Measurements from ENCODE around the gene ENDOV.

- TF ChIP-seq EP300 (IDR thresholded peaks at IDR 0.05) (no peak), MAX (IDR thresholded peaks at IDR 0.05) (no peak), CTCF (IDR thresholded peaks at IDR 0.05) (no peak)
These were observed 13.8 kb downstream of the ENDOV start for GRCh38 chr17:80428796-80429195.
